ENCODE data around the gene KIAA1958. TPM values are rescaled to one million over a fixed set of nuclear protein-coding genes. Genes with fewer than 3 reads are reported as not detected.

The KIAA1958 gene
- total RNA-seq, 1 donor from 2014 or later, result 3.7 TPM

DNA sequence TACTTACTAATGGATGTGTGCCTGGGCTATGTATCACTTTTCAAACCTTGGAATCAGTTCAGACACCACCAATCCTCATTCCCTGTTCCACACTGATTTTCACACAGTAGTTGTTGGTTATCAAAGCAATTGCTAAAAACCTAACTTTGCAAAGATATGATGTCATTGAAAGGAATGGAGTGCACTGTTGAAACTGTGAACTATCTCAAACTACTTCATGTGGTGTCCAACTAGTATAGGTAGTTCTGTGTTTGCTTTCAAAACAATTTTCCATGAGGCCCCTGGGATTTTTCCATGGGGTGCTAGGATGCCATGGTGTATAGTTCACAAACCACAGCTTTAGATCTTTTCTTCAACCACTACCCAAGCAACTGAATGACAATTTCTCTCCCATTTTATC, 213.5 kb downstream of the KIAA1958 start:
- Histone ChIP-seq H3K36me3 (ENCODE audit: control insufficient read depth in 3 of 3, insufficient read depth in 3 of 3, low read length in 3 of 3) (peaks cover 0 to 10% (median 3%) of the 10 kb centered on the region in 3 donors), H3K27me3 (ENCODE audit: control insufficient read depth in 3 of 3, insufficient read depth in 3 of 3, low read length in 3 of 3) (no peaks in the 10 kb centered on the region), H3K9ac (ENCODE audit: low read depth in 1 of 3, low read length in 3 of 3) (no peak overlapping the region), H3K9me3 (ENCODE audit: control insufficient read depth in 3 of 3, low read length in 3 of 3) (no peaks in the 10 kb centered on the region), H3K4me3 (ENCODE audit: low read length in 3 of 3) (no peak overlapping the region), H3K4me1 (ENCODE audit: control insufficient read depth in 3 of 3, insufficient read depth in 3 of 3, low read length in 3 of 3) (no peaks in the 10 kb centered on the region), H3K27ac (ENCODE audit: low read depth, low read length) (no peak overlapping the region)

GRCh38 chr9:112703304-112703703, 216.7 kb downstream of the KIAA1958 start:
- no peaks in the 10 kb centered on the region for H3K27me3 ChIP-seq (ENCODE audit: control insufficient read depth in 3 of 3, insufficient read depth in 3 of 3, low read length in 3 of 3)
- H3K4me3 ChIP-seq (ENCODE audit: low read length in 3 of 3), result no peak overlapping the region
- H3K9ac ChIP-seq (ENCODE audit: low read depth in 1 of 3, low read length in 3 of 3), result no peak overlapping the region
- no peaks in the 10 kb centered on the region for H3K4me1 ChIP-seq (ENCODE audit: control insufficient read depth in 3 of 3, insufficient read depth in 3 of 3, low read length in 3 of 3)
- no peaks in the 10 kb centered on the region for H3K36me3 ChIP-seq (ENCODE audit: control insufficient read depth in 3 of 3, insufficient read depth in 3 of 3, low read length in 3 of 3)
- H3K27ac ChIP-seq (ENCODE audit: low read depth, low read length), result no peak overlapping the region
- no peaks in the 10 kb centered on the region for H3K9me3 ChIP-seq (ENCODE audit: control insufficient read depth in 3 of 3, low read length in 3 of 3)

GRCh38 chr9:112705768-112706427, 219.3 kb downstream of the KIAA1958 start:
- Histone ChIP-seq H3K9ac (ENCODE audit: low read depth in 1 of 3, low read length in 3 of 3) (no peak overlapping the region), H3K27me3 (ENCODE audit: control insufficient read depth in 3 of 3, insufficient read depth in 3 of 3, low read length in 3 of 3) (no peaks in the 10 kb centered on the region), H3K9me3 (ENCODE audit: control insufficient read depth in 3 of 3, low read length in 3 of 3) (no peaks in the 10 kb centered on the region), H3K4me3 (ENCODE audit: low read length in 3 of 3) (no peak overlapping the region), H3K27ac (ENCODE audit: low read depth, low read length) (no peak overlapping the region), H3K4me1 (ENCODE audit: control insufficient read depth in 3 of 3, insufficient read depth in 3 of 3, low read length in 3 of 3) (no peaks in the 10 kb centered on the region), H3K36me3 (ENCODE audit: control insufficient read depth in 3 of 3, insufficient read depth in 3 of 3, low read length in 3 of 3) (no peaks in the 10 kb centered on the region)

DNA sequence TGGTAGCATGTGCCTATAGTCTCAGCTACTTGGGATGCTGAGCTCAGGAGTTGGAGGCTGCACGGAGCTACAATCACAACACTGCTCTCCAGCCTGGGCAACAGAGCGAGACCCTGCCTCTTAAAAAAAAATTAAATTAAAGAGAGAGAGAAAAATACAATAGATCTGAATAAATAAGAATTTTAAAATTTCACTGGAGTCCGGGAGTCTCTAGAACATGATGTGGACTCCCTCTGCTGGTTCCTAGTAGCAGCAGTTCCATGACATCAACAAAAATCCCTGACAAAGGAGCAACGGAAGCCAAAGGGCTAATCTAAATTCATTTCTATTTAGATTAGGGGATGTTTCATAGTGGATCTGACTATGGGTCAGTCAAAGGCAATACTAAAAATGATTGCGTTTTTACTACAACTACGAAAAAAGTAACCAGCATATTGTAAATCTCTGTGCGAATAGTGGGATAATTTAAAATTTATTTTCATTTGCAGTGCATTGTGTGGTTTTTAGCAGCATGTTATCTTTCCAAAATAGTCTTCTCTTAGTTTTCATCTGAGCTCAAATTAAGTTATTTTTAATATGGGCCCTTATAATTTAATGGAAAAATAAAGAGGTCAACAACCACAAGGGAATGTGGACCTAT, 224.5 kb downstream of the KIAA1958 start:
- H3K4me1 ChIP-seq (ENCODE audit: control insufficient read depth in 3 of 3, insufficient read depth in 3 of 3, low read length in 3 of 3), result no peaks in the 10 kb centered on the region
- no peaks in the 10 kb centered on the region for H3K27me3 ChIP-seq (ENCODE audit: control insufficient read depth in 3 of 3, insufficient read depth in 3 of 3, low read length in 3 of 3)
- H3K36me3 ChIP-seq (ENCODE audit: control insufficient read depth in 3 of 3, insufficient read depth in 3 of 3, low read length in 3 of 3), result peaks cover 0 to 10% (median 6%) of the 10 kb centered on the region in 3 donors
- no peaks in the 10 kb centered on the region for H3K9me3 ChIP-seq (ENCODE audit: control insufficient read depth in 3 of 3, low read length in 3 of 3)
- H3K9ac ChIP-seq (ENCODE audit: low read depth in 1 of 3, low read length in 3 of 3), result no peak overlapping the region
- no peak overlapping the region for H3K27ac ChIP-seq (ENCODE audit: low read depth, low read length)
- no peak overlapping the region for H3K4me3 ChIP-seq (ENCODE audit: low read length in 3 of 3)

- H3K36me3 ChIP-seq (ENCODE audit: control insufficient read depth in 3 of 3, insufficient read depth in 3 of 3, low read length in 3 of 3), result peaks cover 0 to 10% (median 6%) of the 10 kb centered on the region in 3 donors
These were observed 226.1 kb downstream of the KIAA1958 start for GRCh38 chr9:112712678-112713077.

GRCh38 chr9:112717661-112718331, 231.2 kb downstream of the KIAA1958 start, which contains the start of gene INIP:
TSS of gene INIP (minus strand) at chr9:112718117. CDS start at chr9:112716485, 1,632 bp downstream.
- H3K4me1 ChIP-seq (ENCODE audit: control insufficient read depth in 3 of 3, insufficient read depth in 3 of 3, low read length in 3 of 3), result peaks cover 5 to 13% (median 6%) of the 10 kb centered on the region in 3 donors
- peak within 1 kb of the TSS; percentile 90 for H3K27ac ChIP-seq (ENCODE audit: low read depth, low read length)

More at GRCh38 chr9:112712678-112713077, 226.1 kb downstream of the KIAA1958 start:
- Histone ChIP-seq H3K9me3 (ENCODE audit: control insufficient read depth in 3 of 3, low read length in 3 of 3) (no peaks in the 10 kb centered on the region), H3K4me1 (ENCODE audit: control insufficient read depth in 3 of 3, insufficient read depth in 3 of 3, low read length in 3 of 3) (peaks cover 5 to 10% (median 6%) of the 10 kb centered on the region in 3 donors), H3K4me3 (ENCODE audit: low read length in 3 of 3) (no peak overlapping the region), H3K27me3 (ENCODE audit: control insufficient read depth in 3 of 3, insufficient read depth in 3 of 3, low read length in 3 of 3) (no peaks in the 10 kb centered on the region), H3K9ac (ENCODE audit: low read depth in 1 of 3, low read length in 3 of 3) (no peak overlapping the region), H3K27ac (ENCODE audit: low read depth, low read length) (no peak overlapping the region)

More at GRCh38 chr9:112717661-112718331, 231.2 kb downstream of the KIAA1958 start, which contains the start of gene INIP:
- Histone ChIP-seq H3K27me3 (ENCODE audit: control insufficient read depth in 3 of 3, insufficient read depth in 3 of 3, low read length in 3 of 3) (no peaks in the 10 kb centered on the region), H3K9ac (ENCODE audit: low read depth in 1 of 3, low read length in 3 of 3) (peak within 1 kb of the TSS; percentile 90 to 93 (median 93)), H3K36me3 (ENCODE audit: control insufficient read depth in 3 of 3, insufficient read depth in 3 of 3, low read length in 3 of 3) (peaks cover 0 to 7% (median 6%) of the 10 kb centered on the region in 3 donors), H3K4me3 (ENCODE audit: low read length in 3 of 3) (peak within 1 kb of the TSS; percentile 93 to 97 (median 96)), H3K9me3 (ENCODE audit: control insufficient read depth in 3 of 3, low read length in 3 of 3) (no peaks in the 10 kb centered on the region)

Other genes with a start within 250 kb of the KIAA1958 start
- 19.3 TPM for gene PTBP3, start 153.2 kb upstream of the KIAA1958 start, total RNA-seq
- gene HSDL2, start 106.7 kb upstream of the KIAA1958 start, total RNA-seq, result 40.7 TPM
- gene INIP, start 231.3 kb downstream of the KIAA1958 start, total RNA-seq, result 11.5 TPM

Measured in skeletal muscle tissue (tissue), 4 donors.